ENCODE measurements around the gene RNPEPL1.

- TF ChIP-seq CTCF (IDR thresholded peaks at IDR 0.05) (no peak), POLR2A (IDR thresholded peaks at IDR 0.05; ENCODE audit: low read depth) (no peak), POLR2AphosphoS5 (IDR thresholded peaks at IDR 0.05) (no peak), EP300 (IDR thresholded peaks at IDR 0.05) (no peak)
Observed at GRCh38 chr2:240601831-240602160, 33.5 kb downstream of the RNPEPL1 start.
